ENCODE data around the gene TFDP2.
"Not testable (repeated sequence)": the region's sequence is repeated elsewhere in the genome, so short reads cannot be mapped to it uniquely, and the experiment has no call there.

Gene TFDP2

GRCh38 chr3:142127941-142128658 lies 21.2 kb downstream of the TFDP2 start:
- DNase-seq: no peak

- no peak for DNase-seq
Measured at GRCh38 chr3:142124243-142124642, 25.1 kb downstream of the TFDP2 start.

GRCh38 chr3:142120707-142121106 lies 28.6 kb downstream of the TFDP2 start:
- DNase-seq: no peak

- no peak for DNase-seq
Measured at GRCh38 chr3:142118911-142119310, 30.4 kb downstream of the TFDP2 start.

- DNase-seq: no peak
Measured at GRCh38 chr3:142117056-142117851, 32.1 kb downstream of the TFDP2 start.

GRCh38 chr3:142115867-142116668 lies 33.3 kb downstream of the TFDP2 start:
- no peak for DNase-seq

- DNase-seq: no peak
Measured at GRCh38 chr3:142112601-142113000, 36.7 kb downstream of the TFDP2 start.

GRCh38 chr3:142106548-142106947 lies 42.8 kb downstream of the TFDP2 start:
- DNase-seq: no peak

- DNase-seq: no peak
Measured at GRCh38 chr3:142105991-142106390, 43.4 kb downstream of the TFDP2 start.

GRCh38 chr3:142104763-142105162 lies 44.6 kb downstream of the TFDP2 start:
- DNase-seq: no peak

- DNase-seq: no peak
Measured at GRCh38 chr3:142098964-142099363, 50.4 kb downstream of the TFDP2 start.

GRCh38 chr3:142097099-142097843 lies 52.1 kb downstream of the TFDP2 start:
- DNase-seq: no peak

GRCh38 chr3:142095841-142096240 lies 53.5 kb downstream of the TFDP2 start:
- no peak for DNase-seq

GRCh38 chr3:142088925-142089324 lies 60.4 kb downstream of the TFDP2 start:
- not testable (repeated sequence) for DNase-seq

- peak; percentile 67 for DNase-seq
Measured at GRCh38 chr3:142088522-142088921, 60.8 kb downstream of the TFDP2 start.

GRCh38 chr3:142087676-142088075 lies 61.7 kb downstream of the TFDP2 start:
- peak; percentile 83 for DNase-seq

GRCh38 chr3:142086581-142087090 lies 62.7 kb downstream of the TFDP2 start:
- no peak for DNase-seq

- DNase-seq: no peak
Measured at GRCh38 chr3:142081178-142081577, 68.2 kb downstream of the TFDP2 start.

- no peak for DNase-seq
Measured at GRCh38 chr3:142077859-142078500, 71.4 kb downstream of the TFDP2 start.

- no peak for DNase-seq
Measured at GRCh38 chr3:142077155-142077858, 72.0 kb downstream of the TFDP2 start.

- not testable (repeated sequence) for DNase-seq
Measured at GRCh38 chr3:142075656-142076055, 73.7 kb downstream of the TFDP2 start.
